ENCODE measurements around the gene ARMH2.
"Not testable (repeated sequence)": the region's sequence is repeated elsewhere in the genome, so short reads cannot be mapped to it uniquely, and the experiment has no call there.

The ARMH2 gene

GRCh38 chr6:24761851-24762250, 36.9 kb downstream of the ARMH2 start:
- no peak for DNase-seq

DNA sequence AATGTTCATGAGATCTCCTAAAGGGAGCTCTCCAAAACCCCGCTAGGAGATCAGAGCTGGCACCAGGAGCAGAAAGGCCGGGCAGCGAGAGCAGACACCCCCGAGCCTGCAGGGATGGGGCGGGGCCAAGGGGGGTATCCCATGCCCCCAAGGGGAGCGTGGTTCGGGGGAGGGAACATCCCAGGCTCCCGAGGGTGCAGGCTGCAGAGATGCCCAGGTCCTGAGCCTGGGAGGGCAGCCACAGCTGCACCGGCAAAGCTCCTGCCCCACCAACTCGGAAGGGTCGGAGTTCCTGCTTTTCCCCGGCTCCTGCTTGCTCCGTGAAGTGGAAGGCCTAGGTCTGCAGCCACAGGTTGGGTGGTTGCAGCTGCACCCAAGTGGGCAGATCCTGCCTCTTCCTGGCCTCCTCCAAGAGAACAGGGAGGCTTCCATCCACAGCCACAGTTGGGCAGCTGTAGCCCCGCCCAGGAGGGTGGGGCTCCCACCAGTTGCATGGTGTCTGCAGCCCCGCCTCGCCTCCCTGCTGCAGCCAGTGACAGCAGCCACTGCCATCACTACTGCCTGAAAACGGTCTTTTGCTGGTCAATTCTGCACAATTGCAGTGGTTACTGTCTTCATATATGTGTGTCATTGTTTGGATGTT, 37.4 kb downstream of the ARMH2 start:
- DNase-seq = no peak

- DNase-seq = no peak
Observed at GRCh38 chr6:24760210-24760609, 38.5 kb downstream of the ARMH2 start.

GRCh38 chr6:24759718-24760117, 39.0 kb downstream of the ARMH2 start:
- DNase-seq = no peak

GRCh38 chr6:24757611-24758010, 41.1 kb downstream of the ARMH2 start:
- DNase-seq = no peak

- DNase-seq = no peak
Observed at GRCh38 chr6:24755279-24755678, 43.4 kb downstream of the ARMH2 start.

- not testable (repeated sequence) for DNase-seq
Observed at GRCh38 chr6:24754378-24754777, 44.3 kb downstream of the ARMH2 start.

GRCh38 chr6:24753545-24753944, 45.2 kb downstream of the ARMH2 start:
- DNase-seq = no peak

DNA sequence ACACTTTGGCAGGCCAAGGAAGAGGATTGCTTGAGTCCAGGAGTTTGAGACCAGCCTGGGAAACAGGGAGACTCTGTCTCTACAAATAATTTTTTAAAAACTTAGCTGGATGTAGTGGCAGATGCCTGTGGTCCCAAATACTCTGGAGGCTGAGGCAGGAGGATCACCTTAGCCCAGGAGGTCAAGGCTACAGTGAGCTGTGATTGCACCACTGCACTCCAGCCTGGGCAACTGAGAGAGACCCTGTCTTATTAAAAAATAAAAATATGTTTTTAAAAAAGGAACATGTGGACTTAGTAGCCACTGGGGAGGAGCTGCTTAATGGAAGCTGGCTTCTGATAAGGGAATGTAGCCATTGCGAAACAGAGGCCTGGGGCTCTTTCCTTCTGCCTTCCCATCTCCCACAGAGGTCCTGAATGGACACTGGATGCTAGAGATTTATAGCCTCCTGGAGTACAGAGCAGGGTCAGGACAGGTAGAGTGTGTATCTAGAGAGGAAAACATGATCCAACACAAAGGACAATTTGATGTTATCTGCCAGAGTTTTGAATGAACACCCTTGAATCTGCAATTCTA, 45.7 kb downstream of the ARMH2 start:
- DNase-seq = no peak

DNA sequence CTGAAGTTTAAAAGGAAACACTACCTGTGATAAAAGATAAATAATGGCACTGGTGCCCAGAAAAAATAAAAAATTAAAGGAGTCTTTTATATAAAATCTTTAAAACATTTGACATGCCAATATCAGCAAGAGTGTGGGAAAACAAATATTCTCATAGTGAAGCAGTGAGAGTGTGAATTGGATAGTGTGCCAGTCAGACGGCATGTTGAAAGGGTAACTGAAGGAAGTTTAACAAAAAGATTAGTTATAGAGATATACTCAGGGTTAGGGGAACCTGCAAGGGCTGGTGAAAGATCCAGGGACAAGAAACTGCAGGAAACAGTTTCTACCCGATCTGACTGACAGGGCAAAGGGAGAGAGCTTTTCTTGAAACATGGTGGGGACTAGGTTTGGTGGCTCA, 46.2 kb downstream of the ARMH2 start:
- DNase-seq = no peak

DNA sequence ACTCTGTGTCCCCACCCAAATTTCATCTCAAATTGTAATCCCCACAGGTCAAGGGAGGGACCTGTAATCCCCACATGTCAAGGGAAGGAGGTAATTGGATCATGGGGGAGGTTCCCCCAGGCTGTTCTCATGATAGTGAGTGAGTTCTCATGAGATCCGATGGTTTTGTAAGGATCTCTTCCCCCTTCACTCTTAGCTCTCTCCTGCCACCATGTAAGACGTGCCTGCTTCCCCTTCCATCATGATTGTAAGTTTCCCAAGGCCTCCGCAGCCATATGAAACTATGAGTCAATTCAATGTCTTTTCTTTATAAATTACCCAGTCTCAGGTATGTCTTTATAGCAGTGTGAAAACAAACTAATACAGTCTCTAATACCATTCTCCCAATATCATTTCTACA, 47.8 kb downstream of the ARMH2 start:
- DNase-seq = not testable (repeated sequence)

- DNase-seq = no peak
Observed at GRCh38 chr6:24749297-24749696, 49.4 kb downstream of the ARMH2 start.

Measured in activated effector memory CD4-positive, alpha-beta T cell treated with anti-CD3 and anti-CD28 coated beads, Interleukin-2, amount 50 U/mL, for 16 hours (primary cell).